Fibroblast of peridontal ligament (primary cell): ENCODE data around the gene TOE1.
"Not testable (repeated sequence)": the region's sequence is repeated elsewhere in the genome, so short reads cannot be mapped to it uniquely, and the experiment has no call there.

ENCODE experiments used
- DNase-seq: peaks from one replicate; pipeline ENCODE4 v3.0.0-alpha.2; 2010; ENCODE audit errors: extremely low read depth

TOE1 gene

DNA sequence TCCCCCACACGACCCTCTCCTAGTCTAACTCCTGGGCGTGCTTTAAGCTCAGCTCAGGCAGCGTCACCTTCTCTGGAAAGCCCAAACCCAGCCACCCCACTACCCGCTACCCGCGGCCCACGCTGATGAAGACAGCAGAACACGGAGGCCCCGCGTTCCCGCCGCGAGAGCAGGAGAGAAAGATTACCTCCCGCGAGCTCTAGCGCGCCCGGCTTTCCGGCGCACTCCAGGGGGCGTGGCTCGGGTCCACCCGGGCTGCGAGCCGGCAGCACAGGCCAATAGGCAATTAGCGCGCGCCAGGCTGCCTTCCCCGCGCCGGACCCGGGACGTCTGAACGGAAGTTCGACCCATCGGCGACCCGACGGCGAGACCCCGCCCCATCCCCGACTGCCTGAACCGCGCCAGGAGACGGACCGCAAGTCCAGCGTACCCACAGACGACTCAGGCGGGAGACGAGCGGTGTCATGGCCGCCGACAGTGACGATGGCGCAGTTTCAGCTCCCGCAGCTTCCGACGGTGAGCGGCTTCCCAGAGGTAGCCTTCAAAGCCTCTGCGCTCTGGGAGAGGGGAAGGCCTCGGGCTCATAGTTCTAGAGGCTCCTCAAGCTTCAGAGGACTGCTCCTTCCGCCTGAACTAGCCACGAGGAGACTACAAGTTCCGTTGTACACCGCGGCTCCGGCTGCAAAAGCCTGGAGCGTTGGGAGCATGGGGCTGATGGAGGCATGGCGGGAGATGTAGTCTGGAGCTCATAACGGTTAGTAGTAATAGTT is at the start of gene TOE1, which contains the start of gene MUTYH:
Gene TOE1, plus strand, starts transcription at position 382 of the 770 bp plus-strand sequence. Its CDS starts 83 bp downstream, at position 465.
Gene MUTYH, minus strand, starts transcription at position 652 of the 770 bp plus-strand sequence. CDS start 5,935 bp downstream, outside the sequence.
- peak; percentile 83 for DNase-seq

DNA sequence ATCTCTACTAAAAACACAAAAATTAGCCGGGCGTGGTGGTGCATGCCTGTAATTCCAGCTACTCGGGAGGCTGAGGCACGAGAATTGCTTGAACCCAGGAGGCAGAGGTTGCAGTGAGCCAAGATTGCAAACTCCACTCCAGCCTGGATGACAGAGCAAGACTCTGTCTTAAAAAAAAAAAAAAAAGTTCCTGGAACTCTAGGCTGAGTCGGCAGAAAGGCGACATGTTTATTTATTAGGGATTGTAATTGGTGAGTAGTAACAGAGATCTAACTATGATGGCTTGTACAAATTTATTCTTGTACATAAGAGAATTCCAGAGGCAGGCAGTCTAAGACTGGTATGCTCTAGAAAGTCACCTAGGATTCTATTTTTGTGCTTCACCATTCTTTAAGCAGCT is 49.0 kb upstream of the TOE1 start:
- DNase-seq = not testable (repeated sequence)

DNA sequence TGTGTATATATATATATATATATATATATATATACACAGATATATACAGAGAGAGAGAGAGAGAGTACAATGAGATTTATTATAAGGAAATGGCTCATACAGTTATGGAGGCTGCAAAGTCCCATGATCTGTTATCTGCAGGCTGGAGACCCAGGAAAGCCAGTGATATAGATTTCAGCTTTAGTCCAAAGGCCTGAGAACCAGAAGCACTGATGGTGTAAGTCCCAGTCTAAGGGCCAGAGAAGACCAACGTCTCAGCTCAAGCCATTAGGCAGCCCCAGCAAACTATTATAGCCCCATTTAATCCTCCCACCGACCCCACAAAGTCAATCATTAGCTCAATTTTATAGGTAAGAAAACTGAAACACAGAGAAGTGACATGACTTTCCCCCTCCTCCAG is 48.3 kb upstream of the TOE1 start:
- no peak for DNase-seq

DNA sequence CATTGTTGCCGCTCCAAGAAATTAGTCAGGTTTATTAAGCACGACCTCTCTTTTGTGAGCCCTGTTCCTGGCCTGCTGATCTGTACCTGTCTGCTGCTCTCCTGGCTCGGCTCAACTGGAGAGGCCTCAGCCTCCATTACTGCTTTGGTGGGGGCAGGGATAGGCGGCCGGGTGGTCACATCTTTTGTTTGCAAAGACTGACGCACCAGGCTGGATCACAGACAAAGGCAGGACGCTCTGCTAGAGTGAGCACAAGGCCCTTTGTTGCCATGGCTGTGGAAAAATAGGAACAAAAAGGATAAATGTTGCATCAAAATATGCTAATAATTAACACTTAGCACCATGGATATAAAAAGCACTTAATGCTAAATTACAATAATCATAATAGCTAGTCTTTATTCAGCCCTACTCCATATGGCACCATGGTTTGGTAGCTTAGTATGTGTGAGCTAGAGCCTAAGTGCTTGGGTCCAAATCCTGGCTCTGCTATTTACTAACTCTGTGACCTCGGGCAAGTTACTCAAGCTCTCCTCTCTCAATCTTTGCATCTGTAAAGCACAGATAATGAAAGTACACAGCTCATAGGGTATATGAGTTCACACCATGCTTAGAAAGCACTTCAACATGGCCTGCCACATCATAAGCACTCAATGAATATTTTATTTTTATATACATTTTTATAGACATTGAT is 42.2 kb upstream of the TOE1 start:
- no peak for DNase-seq

DNA sequence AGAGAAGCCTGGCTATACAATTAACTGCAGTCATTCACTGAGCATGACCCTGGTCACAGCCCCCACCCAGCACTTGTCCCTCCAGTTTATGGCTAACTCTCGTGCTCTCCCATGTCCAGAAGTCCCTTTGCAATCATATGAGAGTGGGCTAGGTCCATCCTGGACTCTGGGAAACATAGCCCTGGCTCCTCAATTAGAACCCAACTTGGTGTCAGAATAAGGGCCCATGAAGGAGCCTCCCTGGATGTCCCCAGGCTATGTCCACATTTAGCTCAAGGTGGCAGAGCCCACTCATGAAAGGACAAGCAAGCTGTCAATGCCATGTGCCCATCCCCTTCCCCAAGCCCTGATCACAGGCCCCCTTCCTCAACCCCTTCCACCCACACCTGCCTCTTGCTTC is 40.7 kb upstream of the TOE1 start:
- no peak for DNase-seq

DNA sequence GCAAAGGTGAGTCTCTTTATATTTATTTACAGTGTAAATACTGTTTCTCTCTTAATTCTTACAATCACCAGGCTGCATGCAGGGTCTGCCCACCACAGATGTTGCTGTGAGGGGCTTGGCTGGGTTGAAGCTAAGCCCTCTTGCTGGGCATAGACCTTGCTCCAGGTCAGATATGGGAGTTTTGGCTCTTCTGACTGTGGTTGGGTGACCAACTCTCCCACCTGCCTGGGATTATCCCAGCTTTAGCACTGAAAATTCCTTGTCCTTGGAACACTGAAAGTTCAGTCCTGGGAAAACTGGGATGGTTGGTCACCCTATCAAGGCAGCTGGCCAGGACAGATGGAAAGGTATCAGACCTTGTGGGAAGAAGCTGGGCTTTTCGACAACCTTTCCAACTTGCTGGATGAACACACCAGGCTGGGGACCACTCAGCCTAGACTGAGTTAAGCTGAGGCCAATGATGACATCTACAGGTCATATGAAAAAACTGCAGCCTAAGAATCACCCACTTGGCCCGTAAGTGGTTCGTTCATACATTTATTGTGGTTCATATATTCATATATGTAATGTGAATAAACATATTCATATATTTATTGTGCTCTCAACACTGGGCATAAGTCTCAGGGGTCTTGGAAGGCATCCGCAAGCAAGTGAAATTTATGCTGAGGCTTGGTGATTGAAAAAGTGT is 39.8 kb upstream of the TOE1 start:
- DNase-seq = peak; percentile 87

DNA sequence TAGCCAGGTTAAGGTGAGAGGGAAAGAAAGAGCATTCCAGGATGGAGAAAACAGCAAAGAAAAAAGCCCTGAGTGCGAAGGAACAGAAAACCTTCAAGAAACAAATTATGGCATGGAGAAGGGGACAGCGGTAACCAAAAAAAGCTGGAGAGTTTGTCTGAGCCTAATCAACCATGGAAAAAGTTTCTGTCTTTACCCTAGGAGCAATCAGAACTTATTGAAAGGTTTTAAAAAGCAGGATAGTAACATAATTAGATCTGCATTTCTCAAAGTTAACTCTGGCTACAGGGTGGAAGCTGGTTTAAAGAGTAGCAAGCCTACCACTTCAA is 39.3 kb upstream of the TOE1 start:
- no peak for DNase-seq

DNA sequence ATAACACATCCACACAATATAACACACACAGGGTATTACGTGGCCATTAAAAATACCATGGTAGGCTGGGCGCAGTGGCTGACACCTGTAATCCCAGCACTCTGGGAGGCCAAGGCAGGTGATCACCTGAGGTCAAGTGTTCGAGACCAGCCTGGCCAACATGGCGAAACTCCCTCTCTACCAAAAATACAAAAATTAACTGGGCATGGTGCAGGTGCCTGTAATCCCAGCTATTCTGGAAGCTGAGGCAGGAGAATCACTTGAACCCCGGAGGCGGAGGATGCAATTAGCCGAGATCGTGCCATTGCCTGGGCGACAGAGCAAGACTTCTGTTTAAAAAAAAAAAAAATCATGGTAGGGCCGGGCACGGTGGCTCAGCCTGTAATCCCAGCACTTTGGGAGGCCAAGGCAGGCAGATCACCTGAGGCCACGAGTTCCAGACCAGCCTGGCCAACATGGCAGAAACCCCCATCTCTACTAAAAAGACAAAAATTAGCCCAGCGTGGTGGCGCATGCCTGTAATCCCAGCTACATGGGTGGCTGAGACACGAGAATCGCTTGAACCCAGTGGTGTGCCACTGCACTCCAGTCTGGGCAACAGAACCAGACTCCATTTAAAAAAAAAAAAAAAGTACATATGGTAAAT is 37.3 kb upstream of the TOE1 start:
- no peak for DNase-seq

DNA sequence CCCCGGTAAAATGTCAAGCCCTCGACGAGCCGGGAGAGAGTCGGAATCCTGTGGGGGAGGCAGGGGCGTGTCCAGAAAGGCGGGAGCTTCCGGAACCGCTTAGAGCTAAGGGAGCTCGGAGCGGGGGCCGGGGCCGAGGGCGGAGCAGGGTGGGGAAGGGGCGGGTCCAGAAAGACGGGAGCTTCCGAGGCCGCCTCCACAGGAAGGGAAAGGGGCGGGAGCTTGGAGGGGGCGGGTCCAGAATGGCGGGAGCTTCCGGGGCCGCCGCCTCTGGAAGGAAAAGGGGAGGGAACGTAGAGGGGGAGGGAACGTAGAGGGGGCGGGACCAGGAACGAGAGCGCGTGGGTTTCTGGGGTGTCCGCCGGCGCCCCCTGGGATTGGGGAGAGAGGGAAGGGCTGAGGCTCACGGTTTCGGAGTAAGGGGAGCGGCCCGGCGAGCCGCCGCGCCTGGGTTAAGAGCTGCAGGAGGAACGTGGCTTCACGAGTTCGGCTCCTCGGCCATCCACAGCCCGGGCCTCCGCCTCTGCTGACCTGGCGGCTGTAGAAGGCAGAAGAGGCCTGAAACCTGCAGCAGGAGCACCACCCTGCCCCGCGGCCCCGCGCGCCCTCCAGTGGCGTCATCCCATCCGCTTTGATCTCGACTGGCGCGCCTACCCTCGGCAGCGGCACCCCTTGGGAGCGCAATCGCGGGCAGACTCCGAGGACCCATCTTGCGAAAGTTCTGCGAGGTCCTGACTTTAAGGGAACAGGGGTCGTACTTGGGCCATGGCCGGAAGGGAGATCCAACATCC is 36.3 kb upstream of the TOE1 start:
- DNase-seq = peak; percentile 95

DNA sequence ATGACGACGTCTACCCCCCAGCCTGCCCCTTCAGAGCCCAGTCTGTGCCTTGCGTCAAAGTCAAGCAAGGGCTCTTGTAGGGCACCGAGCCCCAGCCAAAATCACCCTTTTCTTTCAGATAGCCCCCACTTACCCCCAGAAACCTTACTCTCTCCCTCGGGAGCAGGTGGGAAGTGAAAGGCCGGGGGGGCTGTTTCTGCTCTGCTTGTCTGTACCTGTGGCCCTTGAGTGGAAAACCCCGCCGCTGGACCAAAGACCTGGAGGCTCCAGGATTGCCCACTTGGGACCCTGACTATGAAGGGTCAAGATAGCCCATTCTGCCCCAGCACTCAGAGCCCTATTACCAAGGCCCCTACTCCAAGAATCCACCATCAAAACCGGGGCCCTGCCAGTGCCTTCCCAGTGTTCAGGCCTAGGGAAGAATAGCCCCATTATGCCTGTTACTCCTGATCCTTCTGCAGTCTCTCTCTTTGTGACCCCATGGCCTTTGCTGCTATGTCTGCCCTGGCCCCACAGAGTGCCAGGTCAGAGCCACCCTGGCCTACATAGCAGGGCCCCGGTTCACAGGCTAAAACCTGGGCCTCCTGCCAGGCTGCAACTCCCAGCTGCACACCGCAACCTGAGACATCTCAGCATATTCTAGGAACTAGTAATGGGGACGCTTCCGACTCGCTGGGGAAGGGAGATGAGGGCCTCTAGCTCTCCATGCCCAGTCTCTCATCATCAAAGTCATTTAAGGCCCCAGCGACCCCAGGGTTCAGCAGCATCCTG is 35.5 kb upstream of the TOE1 start:
- no peak for DNase-seq

DNA sequence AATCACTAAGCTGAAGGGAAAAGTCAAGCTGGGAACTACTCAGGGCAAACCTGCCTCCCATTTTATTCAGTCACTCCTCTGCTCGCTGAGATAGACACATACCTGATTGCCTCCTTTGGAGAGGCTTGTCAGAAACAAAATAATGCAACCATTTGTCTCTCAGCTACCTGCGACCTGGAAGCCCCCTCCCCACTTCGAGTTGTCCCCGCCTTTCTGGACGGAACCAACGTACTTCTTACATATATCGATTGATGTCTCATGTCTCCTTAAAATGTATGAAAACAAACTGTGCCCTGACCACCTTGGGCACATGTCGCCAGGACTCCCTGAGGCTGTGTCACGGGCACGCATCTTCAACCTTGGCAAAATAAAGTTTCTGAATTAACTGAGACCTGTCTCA is 34.7 kb upstream of the TOE1 start:
- DNase-seq = no peak

DNA sequence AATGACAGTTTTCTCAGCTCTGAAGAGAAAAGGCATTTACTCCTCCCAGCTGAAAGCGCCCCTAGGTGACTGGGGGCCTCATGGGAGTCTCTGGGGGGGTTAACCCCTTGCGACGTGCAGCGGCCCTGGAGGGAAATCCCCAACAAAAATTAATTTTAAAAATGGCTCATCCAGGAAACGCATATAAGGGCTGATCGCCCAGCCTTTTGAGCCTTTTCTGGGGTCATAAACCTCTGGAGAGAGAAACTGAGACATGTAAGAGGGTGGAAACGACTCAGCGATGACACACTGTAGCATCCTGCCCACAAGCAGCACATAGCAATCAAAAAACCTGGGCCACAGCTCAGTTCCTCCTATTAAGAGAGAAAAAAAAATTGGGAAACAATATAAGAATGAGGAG is 33.7 kb upstream of the TOE1 start:
- peak; percentile 15 for DNase-seq

DNA sequence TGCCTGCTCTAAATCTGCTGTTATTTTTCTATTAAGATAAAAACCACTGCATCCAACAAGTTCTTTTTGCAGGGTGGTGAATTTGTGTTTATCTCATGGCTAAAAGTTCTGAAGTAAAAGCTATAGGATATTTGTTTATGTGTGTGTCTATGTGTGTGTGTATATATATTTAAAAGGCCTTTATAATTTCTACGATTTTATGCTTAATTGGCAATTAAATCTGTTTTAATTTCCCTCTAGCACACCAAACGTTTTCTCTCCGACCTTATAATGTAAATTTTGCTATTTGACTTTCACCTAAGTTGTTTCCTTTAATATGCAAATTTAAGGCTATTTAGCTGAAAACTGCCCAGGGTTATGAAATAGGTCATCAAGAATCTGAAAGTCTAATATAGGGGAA is 33.1 kb upstream of the TOE1 start:
- no peak for DNase-seq

DNA sequence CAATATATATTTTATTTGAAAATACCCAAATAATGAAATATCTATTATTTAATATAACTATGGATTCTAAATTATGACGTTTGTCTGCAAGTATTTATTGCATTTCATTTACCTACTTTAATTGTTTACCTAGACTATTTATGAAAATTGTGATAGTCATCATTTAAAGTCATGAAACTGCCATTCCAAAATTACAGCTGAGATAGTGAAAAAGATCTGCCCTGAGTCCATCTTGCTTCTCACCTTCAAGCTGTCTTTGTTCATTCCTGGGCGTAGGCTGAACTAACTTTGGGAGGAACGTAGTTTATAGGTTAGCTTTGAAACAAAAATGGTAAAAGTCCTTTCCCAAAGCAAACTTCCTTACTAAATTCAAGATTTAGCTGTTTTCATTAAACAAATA is 25.7 kb upstream of the TOE1 start:
- DNase-seq = no peak

DNA sequence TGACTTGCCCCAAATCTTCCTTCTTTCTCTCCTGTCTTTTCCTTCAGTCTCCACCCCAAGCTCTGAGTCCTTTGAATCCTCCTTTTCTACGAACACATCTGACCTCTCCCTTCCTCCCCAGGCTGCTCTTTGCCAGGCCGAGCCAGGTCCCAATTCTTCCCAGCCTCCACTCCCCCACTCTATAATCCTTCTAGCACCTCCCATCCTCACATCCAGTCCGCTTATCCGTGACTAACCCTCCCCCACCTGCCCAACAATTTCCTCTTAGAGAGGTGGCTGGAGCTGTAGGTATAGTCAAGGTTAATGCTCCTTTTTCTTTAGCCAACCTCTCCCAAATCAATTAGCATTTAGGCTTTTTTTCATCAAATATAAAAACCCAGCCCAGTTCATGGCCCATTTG is 22.8 kb upstream of the TOE1 start:
- DNase-seq = no peak

DNA sequence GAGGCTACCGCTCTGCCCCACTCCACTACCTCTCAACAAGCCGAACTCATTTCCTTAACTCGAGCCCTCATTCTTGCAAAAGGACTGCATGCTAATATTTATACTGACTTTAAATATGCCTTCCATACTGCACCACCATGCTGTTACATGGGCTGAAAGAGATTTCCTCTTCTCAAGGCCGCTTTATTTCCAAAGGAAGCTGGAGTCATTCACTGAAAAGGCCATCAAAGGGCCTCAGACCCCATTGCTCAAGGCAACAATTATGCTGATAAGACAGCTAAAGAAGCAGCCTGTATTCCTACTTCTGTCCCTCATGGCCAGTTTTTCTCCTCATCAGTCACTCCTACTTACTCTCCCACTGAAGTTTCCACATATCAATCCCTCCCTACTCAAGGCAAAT is 20.2 kb upstream of the TOE1 start:
- DNase-seq = no peak

DNA sequence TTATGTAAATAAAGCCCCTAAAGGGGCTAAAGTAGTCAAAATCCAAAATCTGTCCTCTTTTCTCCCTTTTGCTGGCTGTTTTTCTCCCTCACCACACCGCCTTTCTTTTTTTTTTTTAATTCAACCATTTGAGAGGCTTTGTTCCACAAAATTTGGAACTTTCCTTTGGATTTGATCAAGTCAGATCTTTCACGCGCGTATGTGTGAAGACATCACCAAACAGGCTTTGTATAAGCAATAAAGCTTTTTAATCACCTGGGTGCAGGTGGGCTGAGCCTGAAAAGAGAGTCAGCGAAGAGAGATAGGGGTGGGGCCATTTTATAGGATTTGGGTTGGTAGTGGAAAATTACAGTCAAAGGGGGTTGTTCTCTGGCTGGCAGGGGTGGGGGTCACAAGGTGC is 18.5 kb upstream of the TOE1 start:
- no peak for DNase-seq

DNA sequence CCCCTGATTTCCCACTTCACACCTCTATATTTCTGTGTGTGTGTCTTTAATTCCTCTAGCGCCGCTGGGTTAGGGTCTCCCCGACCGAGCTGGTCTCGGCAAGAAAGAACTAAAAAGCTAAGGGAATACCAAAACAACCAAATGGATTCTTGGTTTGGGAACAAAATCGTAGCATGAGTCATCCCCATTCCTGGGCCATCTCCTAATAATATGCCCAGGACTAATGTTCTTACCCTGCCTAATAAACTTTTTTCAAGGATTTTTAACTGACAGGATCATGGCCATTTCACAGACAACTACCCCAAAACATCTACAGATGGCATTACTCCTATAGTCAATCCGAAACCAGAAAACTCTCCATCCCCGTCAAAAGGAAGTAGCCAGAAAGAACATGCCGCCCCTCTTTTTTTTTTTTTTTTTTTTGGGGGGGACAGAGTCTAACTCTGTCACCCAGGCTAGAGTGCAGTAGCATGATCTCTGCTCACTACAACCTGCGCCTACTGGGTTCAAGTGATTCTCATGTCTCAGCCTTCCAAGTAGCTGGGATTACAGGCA is 17.4 kb upstream of the TOE1 start:
- DNase-seq = no peak

DNA sequence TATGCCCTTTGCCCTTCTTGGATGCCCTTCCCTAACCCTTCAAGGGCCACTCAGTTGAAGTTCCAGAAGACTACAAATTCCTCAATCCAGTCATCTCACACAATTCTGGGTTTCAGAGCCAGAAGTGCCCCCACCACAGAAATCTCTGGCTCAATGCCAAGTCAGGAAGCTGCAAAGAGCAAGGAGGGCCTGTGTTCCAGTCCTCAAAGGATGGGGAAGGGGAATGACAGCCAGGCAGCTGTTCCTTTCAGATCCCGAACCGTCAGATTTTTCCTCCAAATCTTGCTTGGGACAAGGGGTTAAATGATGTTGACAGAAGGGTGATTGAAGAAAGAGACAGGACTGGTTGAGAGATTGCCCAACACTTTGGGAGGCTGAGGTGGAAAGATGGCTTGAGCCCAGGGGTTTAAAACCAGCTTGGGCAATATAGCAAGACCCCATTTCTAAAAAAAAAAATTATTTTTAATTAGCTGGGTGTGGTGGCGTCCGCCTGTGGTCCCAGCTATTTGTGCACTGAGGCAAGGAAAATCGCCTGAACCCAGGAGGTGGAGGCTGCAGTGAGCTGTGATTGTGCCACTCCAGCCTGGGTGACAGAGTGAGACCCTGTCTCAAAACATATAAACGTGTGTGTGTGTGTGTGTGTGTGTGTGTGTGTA is 14.0 kb upstream of the TOE1 start:
- no peak for DNase-seq
